Stomach (tissue), 9 donors: ENCODE results near the gene INAVA. TPM values are rescaled to one million over a fixed set of nuclear protein-coding genes. Genes with fewer than 3 reads are reported as not detected.

ENCODE experiments used
- DNase-seq, 2 donors: peaks; one replicate each; pipeline versions ENCODE4 v3.0.0 to v3.0.0-alpha.2; 2013 to 2019
- H3K27ac ChIP-seq, 5 donors: fragments of 200-600 bp in 4 of 5; sonication (generic) in 4 of 5; one replicate each; pipeline ENCODE4 v1.5.1; 2013 to 2019; ENCODE audit warnings: mild to moderate bottlenecking in 1 of 5, moderate library complexity in 1 of 5
- H3K27me3 ChIP-seq, 3 donors: fragments of 200-600 bp; sonication (generic); one replicate each; pipeline ENCODE4 v1.5.1; 2017 to 2019; ENCODE audit warnings: mixed run types in 1 of 3
- H3K36me3 ChIP-seq, 4 donors: fragments of 200-600 bp; sonication (generic); 1 replicate in 3 of 4; 2 replicates in 1 of 4; pipeline ENCODE4 v1.5.1; 2016 to 2019
- H3K4me1 ChIP-seq, 4 donors: fragments of 200-600 bp; sonication (generic); one replicate each; pipeline ENCODE4 v1.5.1; 2016 to 2019
- H3K4me3 ChIP-seq, 4 donors: fragments of 200-600 bp; sonication (generic) in 3 of 4; one replicate each; pipeline ENCODE4 v1.5.1; 2016 to 2019; ENCODE audit warnings: mild to moderate bottlenecking in 1 of 4
- H3K9me3 ChIP-seq, 4 donors: fragments of 200-600 bp; sonication (generic); one replicate each; pipeline ENCODE4 v1.5.1; 2016 to 2019
- CTCF ChIP-seq, 7 experiments: fragments of 450-650 bp in 4 of 7; fragments of 200-600 bp in 3 of 7; sonication (generic) in 3 of 7; IDR thresholded peaks; one replicate each; pipeline ENCODE4 v1.5.1; 2016 to 2019; ENCODE audit warnings: antibody characterized with exemption in 7 of 7, control low read depth in 2 of 7, mild to moderate bottlenecking in 1 of 7
- EP300 ChIP-seq: sonication (generic); formaldehyde crosslinking; IDR thresholded peaks from one replicate; pipeline ENCODE4 v1.6.1; 2017; ENCODE audit warnings: antibody characterized with exemption
- POLR2A ChIP-seq, 4 donors: fragments of 450-650 bp; IDR thresholded peaks; one replicate each; pipeline ENCODE4 v1.6.1; 2016; ENCODE audit warnings: antibody characterized with exemption in 4 of 4, control low read depth in 2 of 4, mild to moderate bottlenecking in 1 of 4, moderate library complexity in 1 of 4
- POLR2AphosphoS5 ChIP-seq, 3 donors: sonication (generic); formaldehyde crosslinking; IDR thresholded peaks; one replicate each; pipeline ENCODE4 v1.6.1; 2016; ENCODE audit warnings: antibody characterized with exemption in 3 of 3
- WGBS, 5 donors: extraction: QIAGEN DNeasy Blood & Tissue Kit in 3 of 5; methylation state at CpG; one replicate each; pipeline versions ENCODE4 v1.1.5 to v1.1.7; 2013 to 2018; 5-methylcytosine and 5-hydroxymethylcytosine counted together
- intact Hi-C: fragments of 100-400 bp; cut with DNase I; formaldehyde crosslinking; loops from one replicate; pipeline ENCODE4 v1.15.1; 2023; ENCODE audit warnings: low total_unique reads
- polyA plus RNA-seq, 3 donors: library from polyadenylated mRNA; stranded (reverse); fragments of 200-250 nt; gene quantifications; one replicate each; pipeline ENCODE4 v1.2.3, GENCODE V29; 2013
- total RNA-seq, 5 donors: library from RNA; depleted of rRNA; stranded (reverse); fragments of >200 nt; gene quantifications; one replicate each; pipeline versions ENCODE4 v1.1.0 to v1.2.3, GENCODE V29; 2014 to 2016
- donor health status: healthy with polysubstance abuse.
- donor health status: Bipolar disorder and iron deficiency.
- donor health status: healthy.

Gene INAVA
- total and polyA plus RNA-seq, 8 donors = 11.3 to 184 (median 71.4) TPM

- Histone ChIP-seq H3K4me3 (peak overlapping the region; percentile 31 to 49 (median 46)), H3K27me3 (peaks cover 10 to 87% (median 30%) of the 10 kb centered on the region in 3 donors), H3K36me3 (no peaks in the 10 kb centered on the region), H3K27ac (peak overlapping the region; percentile 34 to 60 (median 54)), H3K4me1 (peaks cover 12 to 16% (median 15%) of the 10 kb centered on the region in 4 donors), H3K9me3 (no peaks in the 10 kb centered on the region)
- DNase-seq = peak in 1 of 2 donors; percentile 55
- 19 to 35% (median 21%) methylated on average over 29 to 66 of the region's 66 CpGs for WGBS, 5 donors
- TF ChIP-seq POLR2AphosphoS5 (IDR thresholded peaks at IDR 0.05) (no peak), EP300 (no peak), POLR2A (IDR thresholded peaks at IDR 0.05) (no peak), CTCF (IDR thresholded peaks at IDR 0.05) (no peak)
- intact Hi-C loops = no loop called here
Observed at GRCh38 chr1:200873671-200874397, 20.9 kb upstream of the INAVA start.

GRCh38 chr1:200874694-200875093 lies 20.0 kb upstream of the INAVA start:
- Histone ChIP-seq H3K9me3 (no peaks in the 10 kb centered on the region), H3K4me1 (peaks cover 12 to 16% (median 15%) of the 10 kb centered on the region in 4 donors), H3K27ac (no peak overlapping the region), H3K36me3 (no peaks in the 10 kb centered on the region), H3K27me3 (peaks cover 10 to 82% (median 30%) of the 10 kb centered on the region in 3 donors), H3K4me3 (peak overlapping the region in 2 of 4 donors; percentile 43 to 49)
- DNase-seq = no peak
- intact Hi-C loops = no loop called here
- 71 to 90% (median 80%) methylated on average over 6 of the region's 6 CpGs for WGBS, 5 donors
- TF ChIP-seq CTCF (IDR thresholded peaks at IDR 0.05) (no peak), POLR2AphosphoS5 (IDR thresholded peaks at IDR 0.05) (no peak), POLR2A (IDR thresholded peaks at IDR 0.05) (no peak), EP300 (no peak)

- Histone ChIP-seq H3K36me3 (no peaks in the 10 kb centered on the region), H3K4me1 (peaks cover 12 to 16% (median 15%) of the 10 kb centered on the region in 4 donors), H3K27ac (no peak overlapping the region), H3K4me3 (no peak overlapping the region), H3K27me3 (peaks cover 10 to 75% (median 30%) of the 10 kb centered on the region in 3 donors), H3K9me3 (no peaks in the 10 kb centered on the region)
- DNase-seq = no peak
- TF ChIP-seq EP300 = no peak
- TF ChIP-seq POLR2A (IDR thresholded peaks at IDR 0.05) = no peak
- TF ChIP-seq POLR2AphosphoS5 (IDR thresholded peaks at IDR 0.05) = no peak
- no peak for TF ChIP-seq CTCF (IDR thresholded peaks at IDR 0.05)
- intact Hi-C loops = no loop called here
- WGBS, 5 donors = 81 to 92% (median 82%) methylated on average over 5 of the region's 5 CpGs
Observed at GRCh38 chr1:200875416-200875815, 19.3 kb upstream of the INAVA start.

- Histone ChIP-seq H3K27ac (no peak overlapping the region), H3K4me1 (peaks cover 12 to 16% (median 15%) of the 10 kb centered on the region in 4 donors), H3K36me3 (no peaks in the 10 kb centered on the region), H3K9me3 (no peaks in the 10 kb centered on the region), H3K27me3 (peaks cover 10 to 62% (median 24%) of the 10 kb centered on the region in 3 donors), H3K4me3 (no peak overlapping the region)
- 77 to 84% (median 81%) methylated on average over 3 of the region's 3 CpGs for WGBS, 5 donors
- intact Hi-C loops = no loop called here
- no peak for TF ChIP-seq EP300
- TF ChIP-seq POLR2A (IDR thresholded peaks at IDR 0.05) = no peak
- no peak for TF ChIP-seq POLR2AphosphoS5 (IDR thresholded peaks at IDR 0.05)
- no peak for TF ChIP-seq CTCF (IDR thresholded peaks at IDR 0.05)
- no peak for DNase-seq
Observed at GRCh38 chr1:200877010-200877409, 17.7 kb upstream of the INAVA start.
